ENCODE results near the gene IL1RAPL2.
"Not testable (repeated sequence)": the region's sequence is repeated elsewhere in the genome, so short reads cannot be mapped to it uniquely, and the experiment has no call there.

The IL1RAPL2 gene

DNA sequence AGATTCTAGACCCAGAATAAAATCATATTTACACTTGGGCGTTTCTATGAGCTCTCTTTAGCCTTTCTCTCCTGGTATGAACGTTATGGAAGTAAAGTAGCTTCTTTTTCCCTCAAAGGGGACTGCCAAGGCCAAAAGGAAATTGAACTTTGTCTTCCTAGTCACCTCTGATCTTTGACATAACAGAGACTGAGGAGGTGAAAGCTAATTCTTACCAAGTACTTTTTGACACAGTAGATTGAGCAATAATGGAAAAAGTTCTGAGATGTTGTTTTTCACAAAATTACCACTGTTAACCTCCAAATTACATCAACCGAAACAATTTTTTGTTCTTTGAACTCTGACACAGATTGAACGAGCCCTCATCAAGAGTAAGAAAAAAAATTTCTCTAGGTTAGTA lies 336.1 kb downstream of the IL1RAPL2 start:
- TF ChIP-seq, protein P1, sequence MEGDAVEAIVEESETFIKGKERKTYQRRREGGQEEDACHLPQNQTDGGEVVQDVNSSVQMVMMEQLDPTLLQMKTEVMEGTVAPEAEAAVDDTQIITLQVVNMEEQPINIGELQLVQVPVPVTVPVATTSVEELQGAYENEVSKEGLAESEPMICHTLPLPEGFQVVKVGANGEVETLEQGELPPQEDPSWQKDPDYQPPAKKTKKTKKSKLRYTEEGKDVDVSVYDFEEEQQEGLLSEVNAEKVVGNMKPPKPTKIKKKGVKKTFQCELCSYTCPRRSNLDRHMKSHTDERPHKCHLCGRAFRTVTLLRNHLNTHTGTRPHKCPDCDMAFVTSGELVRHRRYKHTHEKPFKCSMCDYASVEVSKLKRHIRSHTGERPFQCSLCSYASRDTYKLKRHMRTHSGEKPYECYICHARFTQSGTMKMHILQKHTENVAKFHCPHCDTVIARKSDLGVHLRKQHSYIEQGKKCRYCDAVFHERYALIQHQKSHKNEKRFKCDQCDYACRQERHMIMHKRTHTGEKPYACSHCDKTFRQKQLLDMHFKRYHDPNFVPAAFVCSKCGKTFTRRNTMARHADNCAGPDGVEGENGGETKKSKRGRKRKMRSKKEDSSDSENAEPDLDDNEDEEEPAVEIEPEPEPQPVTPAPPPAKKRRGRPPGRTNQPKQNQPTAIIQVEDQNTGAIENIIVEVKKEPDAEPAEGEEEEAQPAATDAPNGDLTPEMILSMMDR (conservative IDR thresholded peaks at IDR 0.05; ENCODE audit: low read depth, low read length), result no peak
- no peak for DNase-seq (ENCODE audit: low read depth)
- H3K4me3 ChIP-seq (ENCODE audit: low read length), result no peak overlapping the region

- DNase-seq (ENCODE audit: low read depth), result not testable (repeated sequence)
- H3K4me3 ChIP-seq (ENCODE audit: low read length), result peak overlapping the region; percentile 35
Observed at GRCh38 chrX:104909694-104910093, 343.7 kb downstream of the IL1RAPL2 start.

DNA sequence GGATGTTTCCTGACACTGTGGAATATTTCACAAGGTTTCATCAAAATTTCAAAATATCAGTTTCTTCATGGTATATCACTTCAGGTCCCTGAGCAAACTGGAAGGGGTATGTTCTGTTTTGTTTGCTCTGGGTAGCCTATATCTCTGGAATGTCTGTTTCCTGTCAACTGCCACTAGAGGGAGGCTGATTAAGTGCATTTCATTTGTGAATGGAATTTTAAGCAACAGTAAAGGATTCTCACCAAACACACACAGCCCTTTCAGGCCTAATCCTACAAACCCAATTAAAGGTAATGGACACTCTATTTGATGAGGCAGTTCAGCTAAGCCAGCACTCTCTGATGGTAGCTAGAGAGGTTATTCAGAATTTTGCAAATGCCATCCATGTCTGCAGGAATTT lies 347.3 kb downstream of the IL1RAPL2 start:
- H3K4me3 ChIP-seq (ENCODE audit: low read length), result no peak overlapping the region
- TF ChIP-seq, protein P1 (conservative IDR thresholded peaks at IDR 0.05; ENCODE audit: low read depth, low read length), result peak; percentile 70
- DNase-seq (ENCODE audit: low read depth), result no peak

GRCh38 chrX:104914686-104915085 lies 348.7 kb downstream of the IL1RAPL2 start:
- H3K4me3 ChIP-seq (ENCODE audit: low read length); DNase-seq (ENCODE audit: low read depth): not testable (repeated sequence)

DNA sequence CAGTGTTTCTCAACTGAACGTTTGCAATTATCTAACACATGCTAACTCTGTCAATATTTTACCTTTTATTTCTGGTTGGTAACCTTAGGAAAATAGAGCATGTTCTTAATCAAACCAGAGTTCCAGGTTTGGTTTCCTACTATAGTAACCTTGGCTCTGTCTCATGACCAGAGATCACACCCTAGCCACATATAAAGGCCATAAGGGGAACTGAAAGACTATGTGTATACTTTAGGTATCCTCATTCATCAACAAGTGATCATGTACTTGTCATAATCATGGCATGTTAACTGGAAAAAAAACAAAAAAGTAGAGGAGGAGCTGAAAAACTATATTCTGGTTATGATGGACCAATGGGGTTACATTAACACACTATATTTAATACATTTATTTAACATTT lies 352.1 kb downstream of the IL1RAPL2 start:
- H3K4me3 ChIP-seq (ENCODE audit: low read length), result no peak overlapping the region
- no peak for DNase-seq (ENCODE audit: low read depth)
- TF ChIP-seq, protein P1 (conservative IDR thresholded peaks at IDR 0.05; ENCODE audit: low read depth, low read length), result no peak

DNA sequence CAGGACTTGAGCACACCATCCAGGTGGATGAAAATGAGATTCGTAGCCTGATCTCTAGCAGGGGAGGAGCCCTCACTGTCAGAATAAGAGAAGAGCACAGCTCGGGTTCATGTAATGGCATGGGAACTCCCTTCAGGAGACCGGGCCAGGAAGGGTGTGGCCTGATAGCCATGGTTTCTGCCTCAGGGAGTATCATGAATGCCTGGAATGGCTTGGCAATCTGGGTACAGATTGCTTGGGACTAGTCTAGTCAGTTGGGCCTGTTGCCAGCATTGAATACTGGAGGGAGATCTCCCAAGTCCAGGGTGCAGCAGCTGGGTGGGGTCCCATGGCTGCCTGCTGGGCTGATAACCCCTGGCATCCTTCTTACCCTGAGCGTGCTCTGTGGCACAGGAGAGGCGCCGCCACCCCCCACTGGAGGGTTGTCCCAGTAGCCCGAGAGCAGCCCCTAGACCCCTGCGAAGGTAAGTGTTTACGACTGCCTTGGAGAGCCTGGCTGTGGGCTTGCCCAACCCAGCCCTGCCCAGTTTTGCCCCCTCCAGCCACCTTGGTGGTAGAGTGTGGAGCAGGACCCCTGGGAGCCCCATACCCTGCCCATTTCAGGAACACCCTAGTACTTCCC lies 355.7 kb downstream of the IL1RAPL2 start:
- TF ChIP-seq, protein P1 (conservative IDR thresholded peaks at IDR 0.05; ENCODE audit: low read depth, low read length), result no peak
- DNase-seq (ENCODE audit: low read depth), result no peak
- no peak overlapping the region for H3K4me3 ChIP-seq (ENCODE audit: low read length)

DNA sequence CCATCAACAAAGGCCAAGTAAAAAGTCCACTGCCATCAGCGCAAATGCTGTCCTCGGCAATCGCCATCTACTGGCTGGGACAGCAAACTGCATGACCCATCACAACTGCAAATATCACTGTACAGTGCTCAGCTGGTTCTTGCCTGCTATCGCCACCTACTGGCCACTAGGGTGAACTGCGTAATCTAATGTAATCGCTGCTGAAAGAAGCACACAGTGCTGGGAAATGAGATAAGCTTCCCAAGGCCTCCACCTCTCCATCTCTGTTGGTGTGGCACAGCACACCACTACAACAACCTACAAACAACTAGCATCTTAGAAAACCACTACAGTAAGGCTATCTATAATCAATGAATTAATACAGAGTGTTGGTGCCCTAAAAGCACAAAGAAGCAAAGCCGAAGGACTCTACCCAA lies 356.2 kb downstream of the IL1RAPL2 start:
- TF ChIP-seq, protein P1 (conservative IDR thresholded peaks at IDR 0.05; ENCODE audit: low read depth, low read length), result peak; percentile 98
- H3K4me3 ChIP-seq (ENCODE audit: low read length), result no peak overlapping the region
- peak; percentile 17 for DNase-seq (ENCODE audit: low read depth)

DNA sequence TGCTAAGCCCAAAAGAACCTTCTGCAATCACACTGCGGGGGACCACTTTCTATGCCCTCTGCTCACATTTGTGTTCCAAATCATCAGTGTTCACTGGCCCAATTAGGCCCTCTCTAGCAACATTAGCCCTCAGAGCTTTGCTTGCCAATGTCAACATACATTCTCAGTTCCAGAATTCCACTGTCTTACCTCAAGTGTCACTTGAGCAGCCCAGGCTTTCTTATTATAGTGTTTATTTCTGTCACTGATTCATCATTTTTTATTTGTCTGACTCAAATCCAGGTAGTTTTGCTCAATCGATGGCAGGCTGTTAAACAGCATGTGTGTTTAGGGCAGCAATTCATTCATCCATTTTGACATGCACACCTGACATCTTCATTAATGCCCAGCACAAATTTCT lies 363.3 kb downstream of the IL1RAPL2 start:
- TF ChIP-seq, protein P1 (conservative IDR thresholded peaks at IDR 0.05; ENCODE audit: low read depth, low read length), result no peak
- DNase-seq (ENCODE audit: low read depth), result no peak
- H3K4me3 ChIP-seq (ENCODE audit: low read length), result no peak overlapping the region

Data from retinal pigment epithelial cell (primary cell).